Neural cell (in vitro differentiated cells): ENCODE data around the gene CEBPZ. TPM values are rescaled to one million over a fixed set of nuclear protein-coding genes. Genes with fewer than 3 reads are reported as not detected.

Experiments used
- H2AFZ ChIP-seq: fragments of 200-600, 300-800 bp; sonication (generic), shearing (Covaris generic); 2 replicates; pipeline ENCODE4 v1.6.0; 2014; ENCODE audit warnings: low read depth, mild to moderate bottlenecking, antibody characterized with exemption, low read length, moderate library complexity
- H3F3A ChIP-seq: fragments of 200-600 bp; shearing (Covaris generic); 2 replicates; pipeline ENCODE4 v1.6.1; 2016; ENCODE audit warnings: mild to moderate bottlenecking, moderate library complexity, mixed read lengths, antibody characterized with exemption, low read length; ENCODE audit not compliant: insufficient read depth, poor library complexity, severe bottlenecking
- H3K27ac ChIP-seq: fragments of 200-600, 300-800 bp; sonication (generic), shearing (Covaris generic); 2 replicates; pipeline ENCODE4 v1.5.1; 2014; ENCODE audit warnings: mild to moderate bottlenecking, low read length, moderate library complexity
- H3K27me3 ChIP-seq: fragments of 300-800, 200-600 bp; sonication (generic), shearing (Covaris generic); 2 replicates; pipeline ENCODE4 v1.6.0; 2014; ENCODE audit warnings: mild to moderate bottlenecking, low read depth, low read length, moderate library complexity; ENCODE audit not compliant: insufficient read depth
- H3K36me3 ChIP-seq: fragments of 300-800, 200-600 bp; sonication (generic), shearing (Covaris generic); 2 replicates; pipeline ENCODE4 v1.5.1; 2014; ENCODE audit warnings: mild to moderate bottlenecking, antibody characterized with exemption, low read length, moderate library complexity; ENCODE audit not compliant: insufficient read depth
- H3K4me2 ChIP-seq: fragments of 300-800, 200-600 bp; sonication (generic), shearing (Covaris generic); 2 replicates; pipeline ENCODE4 v1.6.0; 2014; ENCODE audit warnings: mild to moderate bottlenecking, low read length
- H3K4me3 ChIP-seq: fragments of 300-800, 200-600 bp; sonication (generic), shearing (Covaris generic); 2 replicates; pipeline ENCODE4 v1.5.1; 2014; ENCODE audit warnings: mild to moderate bottlenecking, low read length, moderate library complexity
- H3K79me2 ChIP-seq: fragments of 200-600 bp; shearing (Covaris generic); replicated peaks from 2 replicates; pipeline ENCODE4 v1.6.0; 2014; ENCODE audit warnings: mild to moderate bottlenecking, low read length, moderate library complexity; ENCODE audit not compliant: insufficient read depth
- H3K9ac ChIP-seq: fragments of 300-800, 200-600 bp; sonication (generic), shearing (Covaris generic); 2 replicates; pipeline ENCODE4 v1.6.1; 2016; ENCODE audit warnings: mild to moderate bottlenecking, low read length, mixed read lengths
- H3K9me2 ChIP-seq: fragments of 200-600 bp; shearing (Covaris generic); 2 replicates; pipeline ENCODE4 v1.6.1; 2016; ENCODE audit warnings: mild to moderate bottlenecking, low read length, mixed read lengths; ENCODE audit not compliant: insufficient read depth
- H3K9me3 ChIP-seq: fragments of 200-600, 300-800 bp; sonication (generic), shearing (Covaris generic); 2 replicates; pipeline ENCODE4 v1.6.1; 2016; ENCODE audit warnings: mild to moderate bottlenecking, mixed run types, low read length, moderate library complexity, mixed read lengths
- H4K20me1 ChIP-seq: fragments of 200-600 bp; shearing (Covaris generic); 2 replicates; pipeline ENCODE4 v1.6.1; 2016; ENCODE audit warnings: mild to moderate bottlenecking, mixed run types; ENCODE audit not compliant: insufficient read depth
- CTCF ChIP-seq: fragments of 450-650 bp; IDR thresholded peaks from 2 replicates; pipeline ENCODE4 v1.5.1; 2014; ENCODE audit warnings: antibody characterized with exemption, mild to moderate bottlenecking, moderate library complexity; ENCODE audit not compliant: poor library complexity, severe bottlenecking
- EP300 ChIP-seq: fragments of 450-650 bp; conservative IDR thresholded peaks from 2 replicates; pipeline ENCODE4 v1.6.1; 2014; ENCODE audit warnings: antibody characterized with exemption, mild to moderate bottlenecking, moderate library complexity; ENCODE audit not compliant: poor library complexity, severe bottlenecking
- EZH2 ChIP-seq: fragments of 200-600, 300-800 bp; shearing (Covaris generic), sonication (generic); IDR thresholded peaks from 2 replicates; pipeline ENCODE4 v1.6.1; 2014; ENCODE audit warnings: antibody characterized with exemption, low read length, borderline replicate concordance, mild to moderate bottlenecking; ENCODE audit not compliant: insufficient read depth, poor library complexity, severe bottlenecking
- MXI1 ChIP-seq: fragments of 450-650 bp; conservative IDR thresholded peaks from 2 replicates; pipeline ENCODE4 v1.6.1; 2014; ENCODE audit warnings: antibody characterized with exemption, mild to moderate bottlenecking; ENCODE audit not compliant: poor library complexity, severe bottlenecking
- POLR2AphosphoS5 ChIP-seq: IDR thresholded peaks from 2 replicates; pipeline ENCODE4 v1.6.1; 2012
- RAD21 ChIP-seq: fragments of 450-650 bp; conservative IDR thresholded peaks from 2 replicates; pipeline ENCODE4 v1.6.1; 2014; ENCODE audit warnings: antibody characterized with exemption, mild to moderate bottlenecking, moderate library complexity
- REST ChIP-seq: IDR thresholded peaks from 2 replicates; pipeline ENCODE4 v1.6.1; 2012; ENCODE audit warnings: borderline replicate concordance
- SMC3 ChIP-seq: fragments of 450-650 bp; conservative IDR thresholded peaks from 2 replicates; pipeline ENCODE4 v1.6.1; 2014; ENCODE audit warnings: antibody characterized with exemption, mild to moderate bottlenecking, moderate library complexity; ENCODE audit not compliant: poor library complexity
- TAF1 ChIP-seq: IDR thresholded peaks from 2 replicates; pipeline ENCODE4 v1.6.1; 2012; ENCODE audit warnings: low read depth
- polyA plus RNA-seq: library from polyadenylated mRNA; depleted of rRNA; stranded (reverse); fragments of >200 nt; gene quantifications from 2 replicates; pipeline ENCODE4 v1.2.3, GENCODE V29; 2014

Gene CEBPZ
- polyA plus RNA-seq, 1 donor from 2014 or later, result 39.1 TPM

GRCh38 chr2:37224063-37224462, 7.3 kb downstream of the CEBPZ start:
- H3K9me2 ChIP-seq, result no peaks in the 10 kb centered on the region
- H3K27me3 ChIP-seq, result no peaks in the 10 kb centered on the region
- H3K36me3 ChIP-seq, result peaks cover 16% of the 10 kb centered on the region
- TF ChIP-seq EZH2, result no peak
- no peak for TF ChIP-seq MXI1
- no peak for TF ChIP-seq EP300
- no peak for TF ChIP-seq REST
- no peak for TF ChIP-seq SMC3
- no peak for TF ChIP-seq CTCF
- no peak for TF ChIP-seq TAF1
- no peak for TF ChIP-seq POLR2AphosphoS5
- TF ChIP-seq RAD21, result no peak
- no peak overlapping the region for H2AFZ ChIP-seq
- H3K4me3 ChIP-seq, result no peak overlapping the region
- no peak overlapping the region for H3K27ac ChIP-seq
- H4K20me1 ChIP-seq, result no peaks in the 10 kb centered on the region
- no peak overlapping the region for H3K4me2 ChIP-seq
- no peaks in the 10 kb centered on the region for H3K9me3 ChIP-seq
- no peak overlapping the region for H3K9ac ChIP-seq
- peaks cover 10% of the 10 kb centered on the region for H3K79me2 ChIP-seq
- no peaks in the 10 kb centered on the region for H3F3A ChIP-seq

GRCh38 chr2:37223131-37223530, 8.3 kb downstream of the CEBPZ start:
- H3K9me2 ChIP-seq, result no peaks in the 10 kb centered on the region
- H3K79me2 ChIP-seq, result peaks cover 7% of the 10 kb centered on the region
- H3K4me2 ChIP-seq, result no peak overlapping the region
- no peaks in the 10 kb centered on the region for H3K27me3 ChIP-seq
- no peak overlapping the region for H3K27ac ChIP-seq
- H2AFZ ChIP-seq, result no peak overlapping the region
- peaks cover 10% of the 10 kb centered on the region for H3K36me3 ChIP-seq
- H3K9me3 ChIP-seq, result no peaks in the 10 kb centered on the region
- H3K4me3 ChIP-seq, result no peak overlapping the region
- H3F3A ChIP-seq, result no peaks in the 10 kb centered on the region
- H4K20me1 ChIP-seq, result no peaks in the 10 kb centered on the region
- TF ChIP-seq POLR2AphosphoS5 (no peak), REST (no peak), EP300 (no peak), SMC3 (no peak), EZH2 (no peak), MXI1 (no peak), RAD21 (no peak), TAF1 (no peak)
- H3K9ac ChIP-seq, result no peak overlapping the region
